Type B pancreatic cell (in vitro differentiated cells): ENCODE measurements around the gene SGSM2. TPM values are rescaled to one million over a fixed set of nuclear protein-coding genes. Genes with fewer than 3 reads are reported as not detected.

Experiments
- DNase-seq: peaks from one replicate; pipeline ENCODE4 v3.0.0; 2021; ENCODE audit warnings: mixed read lengths; ENCODE audit not compliant: unreplicated experiment; ENCODE audit errors: extremely low spot score
- H3K27ac Mint-ChIP-seq: 2 replicates; pipeline ENCODE4 v1.8.0; 2021; ENCODE audit warnings: mild to moderate bottlenecking, mixed read lengths
- H3K27me3 Mint-ChIP-seq: 2 replicates; pipeline ENCODE4 v1.8.0; 2021; ENCODE audit warnings: mixed read lengths
- H3K36me3 Mint-ChIP-seq: 2 replicates; pipeline ENCODE4 v1.8.0; 2021; ENCODE audit warnings: mixed read lengths
- H3K4me1 Mint-ChIP-seq: one replicate; pipeline ENCODE4 v1.8.0; 2021; ENCODE audit warnings: mixed read lengths; ENCODE audit not compliant: unreplicated experiment
- H3K4me3 Mint-ChIP-seq: 2 replicates; pipeline ENCODE4 v1.8.0; 2021; ENCODE audit warnings: mild to moderate bottlenecking, mixed read lengths
- H3K9me3 Mint-ChIP-seq: 2 replicates; pipeline ENCODE4 v1.8.0; 2021; ENCODE audit warnings: mixed read lengths
- total RNA-seq: library from RNA; stranded (reverse); gene quantifications from 2 replicates; pipeline ENCODE4 v1.2.1, GENCODE V29; 2021; ENCODE audit warnings: low replicate concordance
- TF ChIP-seq, protein P1 (sequence below): fragments of 200-600 bp; sonication (generic); conservative IDR thresholded peaks from 2 replicates; pipeline ENCODE4 v1.5.0; 2021; ENCODE audit warnings: antibody characterized with exemption, mild to moderate bottlenecking

Gene SGSM2
- total RNA-seq, 1 donor from 2014 or later, result 74.3 TPM

DNA sequence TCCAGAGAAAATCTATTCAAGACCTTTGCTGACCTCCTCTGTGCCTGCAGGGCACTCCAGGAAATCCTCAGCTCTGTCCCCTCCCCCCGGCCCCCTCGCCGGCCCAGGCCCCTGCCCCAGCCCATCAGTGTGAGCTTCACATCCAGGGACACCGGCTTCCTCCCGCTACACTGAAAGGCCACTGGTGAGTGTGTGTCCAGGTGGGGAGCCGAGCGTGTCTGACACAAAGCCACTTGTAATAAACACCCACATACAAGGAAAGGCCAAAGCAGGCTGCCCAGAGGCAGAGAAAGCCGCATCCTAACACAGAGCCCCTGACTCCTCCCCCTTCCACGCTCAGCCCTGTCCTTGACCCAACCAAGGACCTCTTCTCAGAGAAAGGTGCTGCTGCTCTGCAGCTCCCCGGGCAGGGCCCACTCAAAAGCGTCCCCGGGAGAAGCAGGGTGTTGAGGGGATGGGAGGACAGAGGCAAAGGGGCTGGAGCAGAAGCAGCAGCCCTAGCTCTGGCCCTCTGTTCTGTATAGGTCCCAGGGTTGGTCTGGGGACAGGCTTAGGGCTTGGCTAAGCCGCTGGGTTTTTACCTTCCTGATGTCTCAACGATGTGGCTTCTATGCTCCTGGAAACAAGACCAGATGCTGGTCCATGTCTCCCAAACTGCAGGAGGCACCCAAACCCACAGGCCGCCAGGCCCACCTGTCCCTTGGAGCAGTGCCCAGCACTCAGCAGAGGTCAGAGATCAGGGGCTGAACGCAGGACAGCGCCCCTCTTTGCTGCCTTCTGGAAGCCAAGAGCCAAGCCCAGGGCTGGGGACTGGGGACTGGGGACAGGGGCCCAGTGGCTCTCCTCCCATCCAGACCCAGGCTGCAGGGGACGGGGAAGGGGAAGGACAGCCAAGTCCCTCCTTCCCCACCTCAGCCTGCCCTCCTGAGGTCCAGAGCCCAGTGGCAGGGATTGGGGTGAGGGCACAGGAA, 48.2 kb downstream of the SGSM2 start:
- H3K4me3 Mint-ChIP-seq, result no peak overlapping the region
- DNase-seq, result no peak
- no peaks in the 10 kb centered on the region for H3K36me3 Mint-ChIP-seq
- H3K4me1 Mint-ChIP-seq, result peaks cover 35% of the 10 kb centered on the region
- TF ChIP-seq, protein P1, sequence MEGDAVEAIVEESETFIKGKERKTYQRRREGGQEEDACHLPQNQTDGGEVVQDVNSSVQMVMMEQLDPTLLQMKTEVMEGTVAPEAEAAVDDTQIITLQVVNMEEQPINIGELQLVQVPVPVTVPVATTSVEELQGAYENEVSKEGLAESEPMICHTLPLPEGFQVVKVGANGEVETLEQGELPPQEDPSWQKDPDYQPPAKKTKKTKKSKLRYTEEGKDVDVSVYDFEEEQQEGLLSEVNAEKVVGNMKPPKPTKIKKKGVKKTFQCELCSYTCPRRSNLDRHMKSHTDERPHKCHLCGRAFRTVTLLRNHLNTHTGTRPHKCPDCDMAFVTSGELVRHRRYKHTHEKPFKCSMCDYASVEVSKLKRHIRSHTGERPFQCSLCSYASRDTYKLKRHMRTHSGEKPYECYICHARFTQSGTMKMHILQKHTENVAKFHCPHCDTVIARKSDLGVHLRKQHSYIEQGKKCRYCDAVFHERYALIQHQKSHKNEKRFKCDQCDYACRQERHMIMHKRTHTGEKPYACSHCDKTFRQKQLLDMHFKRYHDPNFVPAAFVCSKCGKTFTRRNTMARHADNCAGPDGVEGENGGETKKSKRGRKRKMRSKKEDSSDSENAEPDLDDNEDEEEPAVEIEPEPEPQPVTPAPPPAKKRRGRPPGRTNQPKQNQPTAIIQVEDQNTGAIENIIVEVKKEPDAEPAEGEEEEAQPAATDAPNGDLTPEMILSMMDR, result no peak
- H3K27ac Mint-ChIP-seq, result no peak overlapping the region
- H3K9me3 Mint-ChIP-seq, result no peaks in the 10 kb centered on the region
- H3K27me3 Mint-ChIP-seq, result no peaks in the 10 kb centered on the region

DNA sequence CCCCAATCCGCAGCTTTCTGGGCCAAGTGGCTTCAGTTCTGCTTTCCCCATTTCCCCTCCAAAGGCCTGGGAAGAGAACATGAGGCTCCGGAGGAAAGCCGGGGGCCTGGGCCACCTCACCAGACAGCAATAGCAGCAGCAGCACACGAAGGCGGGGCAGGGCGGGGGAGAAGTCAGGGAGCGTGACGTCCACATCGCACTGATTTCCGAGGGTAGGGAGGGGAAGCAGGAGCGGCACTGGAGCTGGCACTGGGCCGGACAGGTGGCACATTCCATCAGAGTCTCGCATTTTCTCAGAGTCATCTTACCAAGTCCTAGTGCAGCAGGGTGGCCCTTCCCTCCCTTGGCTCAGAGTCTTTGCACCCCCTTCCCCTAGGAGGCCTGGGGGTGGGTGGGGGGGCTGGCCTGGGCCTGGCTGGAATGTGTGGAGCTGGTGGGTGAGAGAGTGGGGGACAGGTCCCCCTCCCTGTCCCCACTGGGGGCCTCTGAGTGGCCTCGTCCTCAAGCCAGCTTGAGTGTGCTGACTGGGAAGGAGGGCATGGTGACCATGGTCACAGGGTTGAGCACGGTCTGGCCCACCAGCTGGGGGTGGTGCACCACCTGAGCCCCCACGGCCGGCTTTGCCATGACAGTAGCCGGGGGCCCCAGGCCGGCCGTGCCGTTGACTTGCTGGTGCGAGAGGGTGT, 49.2 kb downstream of the SGSM2 start:
- Mint-ChIP-seq H3K27me3 (no peaks in the 10 kb centered on the region), H3K27ac (peak overlapping the region; percentile 79), H3K36me3 (no peaks in the 10 kb centered on the region), H3K4me3 (no peak overlapping the region), H3K9me3 (no peaks in the 10 kb centered on the region), H3K4me1 (peaks cover 38% of the 10 kb centered on the region)
- no peak for DNase-seq
- TF ChIP-seq, protein P1, result no peak

DNA sequence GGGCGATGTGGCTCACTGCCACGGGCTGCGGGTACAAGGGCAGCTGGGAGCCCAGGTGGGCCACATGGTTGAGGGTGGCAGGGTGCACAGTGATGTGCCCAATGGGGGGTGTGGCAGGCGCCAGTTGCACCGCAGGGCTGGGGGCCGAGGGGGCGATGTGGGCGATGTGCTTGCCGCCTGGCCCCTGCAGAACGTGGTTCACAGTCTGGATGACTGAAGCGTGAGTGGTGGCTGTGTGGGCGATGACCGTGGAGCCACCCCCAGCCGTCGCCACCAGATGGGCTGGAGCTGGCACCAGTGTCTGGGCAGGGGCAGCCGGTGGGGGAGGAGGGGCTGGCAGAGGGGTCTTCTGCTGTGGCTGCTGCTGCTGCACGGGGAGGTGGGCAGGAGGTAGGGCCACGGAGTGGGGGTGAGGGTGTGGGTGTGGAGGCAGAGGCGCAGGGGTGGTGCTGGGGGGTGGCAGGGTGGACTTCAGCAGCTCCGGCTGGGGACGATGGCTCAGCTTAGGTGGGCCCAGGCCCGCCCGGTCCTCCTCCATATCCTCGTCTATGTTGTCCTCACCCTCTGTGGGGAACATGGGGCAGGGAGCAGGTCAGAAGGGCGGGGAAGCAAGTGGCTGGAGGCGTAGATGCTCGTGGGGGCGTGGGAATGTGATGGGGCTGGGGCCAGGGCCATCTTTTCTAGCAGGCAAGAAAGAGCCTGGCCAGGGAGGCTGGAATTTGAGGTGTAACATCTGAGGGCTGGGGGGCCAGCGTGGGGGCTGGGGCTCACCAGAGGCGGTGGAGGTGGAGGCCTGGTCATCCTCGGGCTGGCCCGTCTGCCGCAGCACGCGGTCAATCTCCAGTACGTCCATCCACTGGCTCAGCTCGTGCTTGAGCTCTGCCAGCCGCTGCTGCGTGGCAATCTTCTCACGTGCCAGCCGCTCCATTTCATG, 50.1 kb downstream of the SGSM2 start:
- peak overlapping the region; percentile 74 for H3K27ac Mint-ChIP-seq
- H3K4me1 Mint-ChIP-seq, result peaks cover 46% of the 10 kb centered on the region
- H3K27me3 Mint-ChIP-seq, result no peaks in the 10 kb centered on the region
- H3K9me3 Mint-ChIP-seq, result no peaks in the 10 kb centered on the region
- no peak overlapping the region for H3K4me3 Mint-ChIP-seq
- H3K36me3 Mint-ChIP-seq, result peaks cover 3% of the 10 kb centered on the region
- no peak for DNase-seq
- TF ChIP-seq, protein P1, result no peak

DNA sequence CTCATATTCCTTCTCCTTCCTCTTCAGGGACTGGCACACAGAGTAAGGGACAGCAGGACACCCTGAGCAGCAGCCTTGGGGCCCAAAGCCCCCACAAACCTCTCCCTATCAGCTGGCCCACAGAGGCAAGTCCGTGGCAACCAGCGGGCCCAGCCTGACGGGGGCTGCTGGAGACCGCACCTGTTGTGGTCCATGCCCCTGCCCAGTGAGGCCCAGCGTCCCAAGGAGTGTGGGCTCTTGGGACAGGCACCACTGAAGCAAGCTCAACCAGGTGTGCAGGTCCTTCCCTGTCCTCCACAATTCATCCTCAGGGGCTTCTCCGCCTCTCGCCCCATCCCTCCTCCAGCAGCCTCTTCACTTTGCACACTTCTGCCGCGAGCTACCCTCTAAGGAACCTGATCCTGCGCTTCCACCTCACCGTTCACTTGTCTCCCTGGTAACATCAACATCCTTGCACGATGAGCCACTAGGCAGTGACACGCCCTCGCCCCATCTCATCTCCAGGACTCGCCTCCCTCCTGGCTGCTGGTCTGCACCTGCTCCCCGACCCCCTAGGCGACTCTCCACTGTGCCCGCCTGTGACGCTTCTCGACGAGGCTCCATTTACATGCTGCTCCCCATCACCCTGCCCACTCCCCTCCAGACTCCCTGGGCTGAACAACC, 50.9 kb downstream of the SGSM2 start:
- H3K36me3 Mint-ChIP-seq, result peaks cover 4% of the 10 kb centered on the region
- peaks cover 47% of the 10 kb centered on the region for H3K4me1 Mint-ChIP-seq
- no peaks in the 10 kb centered on the region for H3K9me3 Mint-ChIP-seq
- H3K27me3 Mint-ChIP-seq, result no peaks in the 10 kb centered on the region
- TF ChIP-seq, protein P1, result no peak
- H3K27ac Mint-ChIP-seq, result peak overlapping the region; percentile 74
- H3K4me3 Mint-ChIP-seq, result no peak overlapping the region
- DNase-seq, result no peak

DNA sequence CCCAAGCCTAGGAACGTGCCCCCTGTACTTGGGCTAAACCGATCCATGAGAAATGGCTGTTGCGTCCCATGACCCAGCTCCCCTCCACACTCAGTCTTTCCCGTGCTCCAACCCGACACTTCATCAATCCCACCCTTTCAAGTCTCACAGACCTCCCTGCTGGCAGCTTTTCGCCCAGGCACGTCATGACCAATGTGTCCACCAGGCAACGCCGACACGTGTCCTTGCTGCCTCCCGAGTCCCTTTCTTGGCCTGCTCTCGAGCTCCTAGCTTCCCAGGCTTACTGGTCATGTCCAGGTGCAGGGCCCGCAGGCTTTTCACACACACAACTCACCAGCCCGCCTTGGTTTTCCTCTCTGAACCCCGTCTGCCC, 51.4 kb downstream of the SGSM2 start:
- Mint-ChIP-seq H3K27ac (peak overlapping the region; percentile 74), H3K9me3 (no peaks in the 10 kb centered on the region), H3K4me1 (peaks cover 44% of the 10 kb centered on the region), H3K27me3 (no peaks in the 10 kb centered on the region), H3K36me3 (peaks cover 4% of the 10 kb centered on the region), H3K4me3 (peak overlapping the region; percentile 43)
- TF ChIP-seq, protein P1, result peak; percentile 44
- no peak for DNase-seq
